ENCODE results near the gene RNF138. TPM values are rescaled to one million over a fixed set of nuclear protein-coding genes. Genes with fewer than 3 reads are reported as not detected.

The RNF138 gene
- total and polyA plus RNA-seq, 2 of the 8 experiments (the other 6 are each of a cell fraction or from before 2014, with no cell fraction given), result 29.2 to 109 TPM

DNA sequence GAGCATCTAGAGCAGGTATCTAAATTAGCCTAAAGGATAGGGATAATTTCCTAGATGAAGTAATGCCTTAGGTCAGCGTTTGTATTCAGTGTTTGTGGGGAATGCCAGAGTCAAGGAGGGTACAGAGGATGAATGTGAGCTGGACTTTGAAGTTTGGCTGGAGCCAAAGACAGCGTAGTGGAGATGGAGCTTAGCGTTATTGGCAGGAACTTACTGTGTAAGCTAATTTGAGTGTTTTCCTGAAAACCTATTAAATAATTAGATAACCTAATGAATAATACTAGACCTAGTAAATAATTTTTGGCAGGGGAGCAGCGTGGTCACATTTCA is 4.2 kb downstream of the RNF138 start (continued):
- TF ChIP-seq CHD7 (IDR thresholded peaks at IDR 0.05; ENCODE audit: insufficient replicate concordance, low read length) (no peak), CHD1 (IDR thresholded peaks at IDR 0.05; ENCODE audit: low read depth, low read length) (no peak), KDM1A (IDR thresholded peaks at IDR 0.05; ENCODE audit: borderline replicate concordance, low read length) (no peak), PHF8 (conservative IDR thresholded peaks at IDR 0.05; ENCODE audit: low read depth, low read length) (no peak), RNF2 (IDR thresholded peaks at IDR 0.05; ENCODE audit: borderline replicate concordance, low read depth, low read length, missing control alignments, poor library complexity, severe bottlenecking) (no peak), TCF12 (IDR thresholded peaks at IDR 0.05; ENCODE audit: low read depth, low read length) (no peak)
